HG03135 (cell line): ENCODE measurements around the gene SSPN.

Source experiments
- ATAC-seq: cut with Tn5 transposase; IDR thresholded peaks from one replicate; pipeline ENCODE4 v1.9.1; 2021; ENCODE audit warnings: mild to moderate bottlenecking, moderate library complexity; ENCODE audit not compliant: unreplicated experiment

The SSPN gene

DNA sequence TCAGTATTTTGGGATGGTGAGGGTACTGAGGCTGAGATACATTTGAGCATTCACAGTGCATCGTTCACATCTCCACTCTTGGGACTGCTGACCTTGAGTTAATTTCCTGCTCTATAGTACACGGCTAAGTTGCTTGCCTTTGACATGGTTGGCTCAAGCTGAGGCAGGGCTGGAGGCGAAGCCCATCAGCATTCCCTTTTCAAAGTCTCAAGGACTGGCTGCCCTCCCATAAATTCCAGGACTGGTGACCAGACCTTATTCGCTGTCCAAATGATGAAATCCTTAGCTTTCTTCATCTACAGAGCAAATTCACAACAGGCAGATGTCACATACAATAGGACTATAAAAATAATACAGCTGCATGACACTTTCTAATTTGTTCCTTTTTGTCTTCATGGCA, 85.9 kb downstream of the SSPN start:
- no peak for ATAC-seq

DNA sequence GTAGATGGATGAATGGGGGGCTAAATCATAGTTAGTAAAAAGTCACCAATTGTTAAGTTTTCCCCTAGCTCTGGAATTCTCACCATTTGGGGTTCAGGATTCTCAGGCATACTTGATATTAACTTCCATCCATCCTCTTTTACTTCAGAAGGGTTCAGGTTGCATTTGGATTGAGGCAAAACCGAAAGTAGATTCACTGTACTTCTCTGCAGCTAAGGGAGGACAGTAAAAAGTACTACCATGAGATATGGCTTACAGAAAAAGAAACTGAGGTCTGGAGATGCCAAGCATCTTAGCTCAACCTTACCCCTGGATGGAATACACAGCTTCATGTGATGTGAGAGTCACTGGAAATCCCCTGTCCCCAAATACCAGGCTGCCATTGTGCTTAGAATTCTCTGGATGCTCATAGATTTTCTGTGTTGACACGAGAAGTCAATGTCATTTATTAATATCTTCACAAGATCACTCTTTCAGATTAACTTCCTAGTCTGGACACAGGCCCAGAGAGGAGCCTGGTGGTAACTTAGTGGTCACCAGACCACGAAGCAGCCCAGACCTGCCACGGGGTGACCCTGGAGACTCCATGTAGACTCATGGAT, 87.1 kb downstream of the SSPN start:
- no peak for ATAC-seq

DNA sequence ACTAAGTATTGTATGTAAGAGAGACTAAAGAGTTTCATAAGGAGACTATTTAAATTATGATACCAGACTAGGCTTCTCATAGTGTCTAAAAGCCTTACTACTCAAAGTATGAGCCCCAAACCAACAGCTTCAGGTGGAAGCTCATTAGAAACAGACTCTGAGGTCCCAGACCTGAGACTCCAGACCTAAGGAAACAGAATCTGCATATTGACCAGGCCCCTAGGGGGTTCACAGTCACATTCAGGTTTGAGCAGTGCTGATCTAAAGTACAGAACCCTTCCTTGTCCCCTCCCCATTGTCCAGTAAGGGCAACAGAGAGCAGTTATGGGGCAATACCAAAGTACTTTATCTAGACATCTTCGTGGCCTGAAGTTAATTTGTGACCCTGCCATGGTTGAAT, 87.7 kb downstream of the SSPN start:
- ATAC-seq = no peak

DNA sequence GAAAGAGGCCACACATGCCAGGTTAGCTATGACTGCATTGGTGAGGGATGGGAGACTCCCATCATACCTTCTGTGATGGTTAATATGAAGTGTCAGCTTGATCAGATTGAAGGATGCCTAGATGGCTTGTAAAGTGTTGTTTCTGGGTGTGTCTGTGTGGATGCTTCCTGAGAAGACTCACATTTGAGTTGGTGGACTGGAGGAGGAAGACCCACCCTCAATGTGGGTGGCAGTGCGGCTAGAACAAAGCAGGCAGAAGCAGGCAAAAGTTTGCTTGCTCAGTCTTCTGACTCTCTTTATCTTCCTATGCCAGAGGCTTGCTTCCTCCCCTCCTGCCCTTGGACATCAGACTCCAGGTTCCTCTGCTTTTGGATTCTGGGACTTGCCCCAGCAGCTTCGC, 88.2 kb downstream of the SSPN start:
- ATAC-seq = no peak

DNA sequence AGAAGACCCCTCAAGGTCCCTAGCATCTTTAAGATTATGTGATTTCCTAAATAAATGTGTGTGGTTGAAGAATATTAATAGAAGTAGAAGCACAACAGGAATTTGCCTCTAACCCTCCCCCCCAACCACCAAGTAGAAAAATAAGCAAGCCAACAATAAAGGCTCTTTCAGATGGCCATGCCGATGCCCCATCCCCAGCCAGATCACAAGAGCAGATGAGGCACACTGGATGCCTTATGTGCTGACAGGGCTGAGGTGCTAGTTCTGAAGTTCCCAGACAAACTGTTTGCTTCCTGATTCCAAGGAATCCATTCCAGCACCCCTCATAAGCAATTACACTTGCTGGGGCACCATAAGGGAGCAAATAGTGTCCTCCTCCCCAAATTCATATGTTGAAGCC, 90.0 kb downstream of the SSPN start:
- ATAC-seq = no peak

DNA sequence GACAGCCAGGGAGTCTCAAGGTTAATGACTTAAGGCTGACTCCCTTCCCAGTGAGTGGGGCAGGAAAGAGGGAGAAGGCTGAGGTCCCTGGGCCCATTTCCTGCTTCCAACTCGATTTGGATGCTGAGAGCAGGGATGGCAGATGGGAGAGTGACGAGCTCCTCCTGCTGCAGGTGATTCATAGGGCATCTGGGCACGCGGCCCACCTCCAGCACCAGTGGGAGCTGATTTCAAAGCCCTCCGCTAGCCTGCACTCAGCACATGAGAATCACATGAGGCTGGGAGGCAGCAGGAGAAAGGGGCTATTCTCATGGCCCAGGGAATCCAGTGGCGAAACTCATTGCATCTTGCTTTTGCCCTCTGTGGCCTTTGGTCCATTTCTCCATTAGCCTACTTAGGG, 90.8 kb downstream of the SSPN start:
- ATAC-seq = no peak

DNA sequence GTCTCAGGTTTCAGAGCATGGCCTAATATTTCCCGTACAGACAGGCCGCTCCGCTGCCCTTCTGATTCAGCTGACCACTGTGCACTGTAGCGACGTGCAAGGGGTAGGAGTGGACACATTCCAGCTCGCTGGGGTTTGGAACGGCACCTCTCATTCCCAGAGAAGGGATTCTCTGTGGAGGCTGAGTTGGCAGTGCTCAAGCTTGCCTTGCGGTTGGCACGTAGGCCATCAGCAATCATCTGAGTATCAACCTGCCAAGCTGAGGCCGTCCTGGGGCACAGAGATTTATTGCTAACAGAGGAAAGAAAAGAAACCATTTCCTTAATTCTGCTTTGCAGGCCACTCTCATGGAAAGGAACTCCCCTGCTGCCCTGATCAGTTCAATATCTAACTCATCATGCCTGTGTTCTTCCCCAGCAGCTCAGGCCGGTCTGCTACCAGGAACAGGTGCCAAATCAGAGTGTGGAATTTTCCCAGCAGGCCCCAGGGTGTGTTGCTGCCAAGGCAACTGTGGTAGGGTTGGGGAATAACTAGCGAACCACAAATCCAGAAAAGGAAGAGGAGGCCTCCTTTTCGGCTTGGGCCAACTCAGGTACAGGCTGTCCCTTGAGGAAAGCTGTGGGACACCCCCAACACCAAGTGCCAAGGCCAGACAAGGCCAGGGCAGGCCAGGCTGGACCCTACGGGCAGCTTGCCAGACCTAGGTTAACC, 92.5 kb downstream of the SSPN start:
- ATAC-seq = no peak

DNA sequence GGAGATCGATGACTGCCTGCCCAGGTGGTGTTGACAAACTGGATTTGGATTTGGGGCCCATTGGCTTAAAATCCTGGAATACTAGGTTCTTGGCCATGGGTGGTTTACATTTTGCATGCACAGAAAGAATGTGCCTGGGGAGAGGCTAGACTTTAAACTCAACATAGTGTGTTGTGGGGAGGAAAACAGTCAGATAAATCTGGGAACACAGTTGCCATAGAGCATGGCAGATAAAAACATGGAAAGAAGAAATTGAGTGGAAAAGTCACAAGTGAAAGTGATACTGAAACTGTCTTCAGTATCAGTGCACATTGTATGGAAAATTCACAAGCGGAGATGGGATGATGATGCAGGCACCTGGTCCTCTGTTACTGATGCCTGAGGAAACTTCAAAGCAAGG, 95.2 kb downstream of the SSPN start:
- ATAC-seq = no peak

DNA sequence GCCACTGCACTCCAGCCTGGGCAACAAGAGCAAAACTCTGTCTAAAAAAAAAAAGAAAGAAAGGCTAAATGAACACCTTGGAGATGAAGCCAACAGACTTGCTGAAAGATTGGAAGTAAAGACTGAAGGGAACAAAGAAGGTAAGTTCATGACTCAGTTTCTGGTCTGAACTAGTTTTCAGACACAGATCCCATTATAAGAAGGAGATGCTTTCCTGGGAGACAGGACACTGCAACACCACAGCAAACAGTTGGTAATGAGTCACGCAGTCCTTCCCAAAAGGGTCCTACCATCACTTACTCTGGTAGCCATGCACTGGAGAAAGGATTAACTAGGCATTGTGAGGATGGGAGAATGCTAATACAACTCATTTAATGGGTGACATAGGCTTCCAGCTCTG, 97.2 kb downstream of the SSPN start:
- ATAC-seq = no peak

DNA sequence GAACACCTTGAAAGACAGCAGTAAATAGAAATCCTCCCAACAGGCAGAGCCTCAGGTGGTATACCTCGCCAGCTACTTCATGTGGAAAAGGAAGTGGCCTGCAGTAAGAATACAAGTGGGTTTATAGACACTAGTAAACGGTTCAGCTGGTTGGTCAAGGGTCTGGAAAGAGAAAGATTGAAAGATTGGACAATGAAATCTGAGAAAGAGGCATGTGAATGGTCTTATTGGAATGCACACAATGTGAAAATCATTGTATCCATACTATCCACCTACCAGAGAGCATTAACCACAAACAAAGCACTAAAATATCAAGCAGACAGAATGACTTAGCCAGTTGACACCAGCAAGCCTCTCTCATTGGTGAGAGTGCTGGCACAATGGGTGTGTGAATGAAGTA, 98.2 kb downstream of the SSPN start:
- ATAC-seq = no peak

DNA sequence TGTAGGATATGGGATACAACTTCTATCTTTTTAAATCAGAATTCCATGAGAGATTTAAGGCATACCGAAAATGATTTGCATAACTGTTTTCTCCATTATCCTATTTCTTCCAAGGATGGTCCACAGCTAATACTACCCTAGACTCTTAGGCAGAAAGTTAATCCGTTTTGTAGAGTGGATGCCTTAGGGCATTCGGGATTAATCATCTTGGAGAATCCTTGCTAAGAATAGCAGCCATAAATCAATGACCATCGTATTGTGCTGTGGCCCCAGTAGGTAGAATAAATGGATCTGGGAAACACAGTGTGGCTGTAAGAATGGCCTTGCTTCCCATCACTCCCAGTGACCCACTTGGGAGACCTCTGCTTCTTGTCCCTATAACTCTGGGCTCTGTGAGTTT, 99.6 kb downstream of the SSPN start:
- no peak for ATAC-seq

DNA sequence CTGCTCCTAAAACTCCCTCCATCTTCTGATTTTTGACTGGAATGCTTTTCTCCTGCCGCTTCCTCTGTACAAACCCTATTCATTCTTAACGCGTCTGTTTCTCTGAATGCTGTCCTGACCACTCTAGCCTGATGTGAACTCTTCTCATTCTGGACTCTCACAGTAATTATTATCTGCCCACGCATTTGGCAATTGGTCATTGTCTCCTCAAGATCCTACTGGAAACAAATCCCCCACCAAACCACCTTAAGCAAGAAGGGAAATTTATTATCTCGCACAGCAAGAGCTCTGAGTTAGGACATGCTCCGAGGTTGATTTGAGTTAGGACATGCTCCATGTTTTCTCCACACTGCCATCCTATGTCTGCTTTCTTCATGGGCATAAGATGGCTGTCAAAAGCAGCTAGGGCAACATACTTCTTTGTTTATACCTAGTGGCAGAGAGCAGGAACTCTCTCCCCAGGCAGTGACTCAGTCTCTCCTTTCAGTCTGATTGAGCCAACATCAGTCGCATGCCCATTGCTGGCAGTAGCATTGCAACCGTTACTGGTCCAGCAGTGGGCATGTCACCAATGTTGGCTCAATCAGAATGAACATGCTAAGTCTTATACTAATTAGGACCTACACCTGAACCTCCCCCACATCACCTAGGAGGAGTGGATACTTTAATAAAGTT, 102.2 kb downstream of the SSPN start:
- no peak for ATAC-seq

DNA sequence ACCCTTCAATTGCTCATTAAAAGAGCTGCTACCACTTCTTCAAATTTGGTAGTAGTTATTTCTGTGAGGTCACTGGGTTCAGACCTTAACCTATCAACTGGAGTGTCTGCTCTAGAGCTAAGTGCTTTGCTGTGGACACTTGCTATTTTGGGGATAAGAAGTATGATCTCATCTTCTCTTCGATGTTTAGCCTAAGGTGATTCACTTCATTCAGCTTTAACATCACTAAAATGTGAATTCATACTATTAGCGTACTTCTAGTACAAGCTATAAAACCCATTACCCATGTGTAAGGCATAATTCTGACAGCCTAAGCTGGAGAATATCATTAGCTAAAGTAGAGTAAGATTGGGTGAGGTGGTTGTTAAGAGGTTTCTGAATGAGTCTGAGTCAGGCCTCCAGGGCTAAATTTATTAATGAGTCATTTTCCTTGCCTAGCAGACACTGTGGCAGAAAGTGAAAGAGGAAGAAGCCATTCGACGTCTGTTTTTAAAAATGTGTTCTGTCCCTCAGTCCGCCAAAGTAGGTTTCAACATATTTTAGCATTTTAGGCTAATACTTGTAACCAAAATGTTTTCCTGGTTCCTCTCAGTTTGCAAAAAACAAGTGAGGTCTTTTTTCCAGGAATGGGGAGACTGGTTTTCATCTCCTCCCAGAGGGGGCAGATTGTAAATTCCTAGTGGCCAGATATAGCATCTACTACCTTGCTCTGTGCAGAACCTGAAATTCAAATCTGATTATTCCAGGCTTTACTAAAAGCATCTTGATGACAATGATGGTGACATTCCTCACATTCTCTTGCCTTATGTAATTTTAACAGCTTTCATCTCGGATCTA, 103.6 kb downstream of the SSPN start:
- ATAC-seq = peak; percentile 100

DNA sequence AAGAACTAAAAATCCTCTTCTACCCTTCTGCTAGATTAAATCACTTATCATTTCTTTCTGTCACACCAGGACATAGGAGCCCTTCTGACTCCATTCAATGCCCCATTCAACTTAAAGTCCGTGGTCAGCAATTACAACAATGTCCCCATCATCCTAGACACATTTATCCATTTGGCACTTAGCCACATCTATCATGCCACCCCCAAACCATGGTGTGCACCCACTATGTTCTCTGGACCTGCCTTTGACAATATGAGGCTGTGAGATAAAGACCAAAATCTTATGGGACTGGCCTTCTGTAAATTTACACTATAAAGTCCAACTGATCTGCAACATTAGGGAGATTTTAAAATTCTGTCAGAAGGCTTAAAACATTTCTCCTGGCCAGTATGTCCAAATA, 104.4 kb downstream of the SSPN start:
- no peak for ATAC-seq
